Activated CD4-positive, alpha-beta T cell treated with anti-CD3 and anti-CD28 coated beads, Interleukin-2, Interleukin-6, amounts not matched to agents 100 ng/mL and 50 ng/mL, durations not matched to agents 16 hours and 8 hours (primary cell): ENCODE results near the gene C17orf100.
"Not testable (repeated sequence)": the region's sequence is repeated elsewhere in the genome, so short reads cannot be mapped to it uniquely, and the experiment has no call there.

Experiments
- DNase-seq: peaks from one replicate; pipeline ENCODE4 v3.0.0-alpha.2; 2020

Gene C17orf100

DNA sequence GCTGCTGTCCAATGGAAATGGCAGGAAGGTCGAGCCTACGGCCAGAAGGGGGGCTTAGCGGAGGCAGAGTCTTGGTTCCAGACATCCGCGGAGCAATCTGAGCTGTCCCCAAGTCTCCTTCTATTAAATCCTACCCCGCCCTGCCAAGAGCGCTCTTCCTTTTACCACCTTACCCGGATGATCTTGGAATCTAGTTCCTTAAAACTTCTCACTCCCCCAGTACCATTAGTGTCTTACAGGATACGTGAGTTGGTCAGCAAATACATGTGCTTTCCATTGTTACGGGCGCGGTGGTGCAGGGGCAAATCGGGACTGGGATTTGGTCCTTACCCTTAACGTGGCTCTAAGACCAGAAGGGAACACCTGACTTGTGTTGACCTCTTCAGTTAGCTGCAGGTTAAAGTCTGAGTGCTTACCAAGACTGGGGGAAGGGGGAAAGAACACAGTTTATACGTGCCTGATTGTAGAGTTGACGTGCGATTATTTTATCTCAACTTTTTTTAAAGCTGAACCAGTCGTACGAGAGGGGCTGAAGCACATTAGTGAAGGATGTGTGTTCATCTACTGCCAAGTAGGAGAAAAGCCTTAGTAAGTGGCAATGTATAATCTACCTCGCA lies 10.2 kb upstream of the C17orf100 start:
- no peak for DNase-seq

DNA sequence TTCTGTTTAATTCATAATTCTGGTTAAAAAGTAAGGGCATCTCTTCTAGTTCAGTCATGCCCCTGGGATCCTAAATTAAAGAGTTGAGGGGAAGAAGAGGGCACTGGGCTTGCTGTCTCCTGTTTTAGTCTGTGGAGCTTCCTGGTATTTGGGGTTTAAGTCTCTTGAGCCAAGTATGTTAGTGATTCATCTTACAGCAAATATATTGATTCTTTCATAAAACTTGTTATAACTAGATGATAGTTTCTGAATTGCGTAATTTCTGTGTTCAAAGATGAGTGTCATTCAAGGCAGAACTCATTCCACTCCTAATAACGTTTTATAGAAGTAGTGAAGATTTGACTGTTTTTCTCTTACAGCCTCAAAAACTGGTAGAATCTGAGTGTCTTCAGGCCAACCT lies 9.0 kb upstream of the C17orf100 start:
- peak; percentile 70 for DNase-seq

DNA sequence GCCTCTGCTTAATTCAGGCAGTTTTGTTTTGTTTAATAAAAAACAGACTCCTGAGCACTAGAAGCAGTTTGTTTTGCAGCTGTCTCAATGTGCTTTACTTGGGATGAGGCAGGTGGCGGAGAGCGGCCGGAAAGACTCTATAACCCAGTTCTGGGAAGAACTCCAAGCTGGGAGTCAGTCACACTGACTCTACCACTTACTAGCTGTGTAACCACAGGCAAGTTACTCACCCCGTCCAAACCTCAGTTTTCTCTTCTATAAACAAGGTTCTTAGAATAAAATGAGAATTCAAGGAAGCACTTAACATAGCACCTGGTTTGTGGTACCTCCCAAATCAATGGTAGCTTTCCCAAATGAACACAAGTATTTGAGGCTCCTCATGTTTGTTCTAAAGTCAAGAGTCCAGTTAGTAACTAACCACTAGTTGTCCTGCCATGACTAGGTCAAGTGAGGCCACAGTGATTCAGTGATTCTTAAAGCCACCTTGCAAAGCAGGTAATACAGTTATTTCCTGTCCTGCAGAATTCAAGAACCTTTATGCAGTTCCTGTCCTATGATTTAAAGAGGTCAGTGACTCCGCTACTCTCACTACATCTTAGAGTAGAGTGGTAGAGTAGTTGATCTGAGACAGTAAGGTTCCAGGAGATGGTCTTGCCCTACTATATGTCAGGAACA lies 8.0 kb upstream of the C17orf100 start:
- DNase-seq: peak; percentile 67

DNA sequence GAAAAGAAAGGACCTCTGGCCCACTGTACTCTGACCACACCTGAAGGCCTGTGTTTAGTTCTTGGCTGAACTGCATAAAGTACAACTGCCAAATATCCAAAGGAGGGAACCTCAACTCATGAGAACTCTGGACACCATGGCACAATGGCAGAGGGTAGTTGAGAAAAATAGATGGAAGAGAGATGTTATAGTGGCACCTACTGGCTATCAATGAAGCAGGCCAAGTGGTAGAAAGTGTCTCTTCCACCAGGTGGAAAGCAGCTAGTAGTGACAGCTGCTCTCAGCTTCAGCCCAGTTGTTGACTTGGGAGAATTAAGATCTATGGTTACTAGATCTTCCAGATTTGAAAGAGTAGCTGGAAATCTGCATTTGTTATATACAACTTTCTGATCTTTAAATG lies 3.4 kb upstream of the C17orf100 start:
- no peak for DNase-seq

DNA sequence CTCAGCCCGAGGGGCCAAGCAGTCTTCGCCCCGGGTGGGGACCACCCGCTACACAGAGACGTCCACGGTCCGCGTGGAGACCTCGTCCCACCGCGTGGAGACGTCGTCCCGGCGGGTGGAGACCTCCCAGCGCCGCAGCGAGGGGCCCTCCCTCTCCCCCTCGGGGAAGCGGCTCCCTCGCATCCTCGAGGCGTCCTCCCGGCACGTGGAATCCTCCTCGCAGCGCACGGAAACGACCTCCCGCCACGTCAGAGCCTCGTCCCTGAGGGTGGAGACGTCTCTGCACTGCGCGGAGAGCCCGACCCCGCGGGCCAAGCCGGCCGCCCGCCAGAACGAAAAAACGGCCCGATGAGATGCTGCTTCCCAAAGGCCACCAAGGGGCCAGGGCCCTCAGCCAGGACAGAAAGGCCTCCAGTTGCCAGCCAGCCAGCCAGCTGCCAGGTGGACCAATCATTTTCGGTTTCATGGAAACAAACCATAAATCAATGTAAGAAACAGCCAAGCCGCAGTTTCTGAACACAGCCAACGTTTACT lies 424 bp downstream of the C17orf100 start:
- DNase-seq: peak; percentile 47

DNA sequence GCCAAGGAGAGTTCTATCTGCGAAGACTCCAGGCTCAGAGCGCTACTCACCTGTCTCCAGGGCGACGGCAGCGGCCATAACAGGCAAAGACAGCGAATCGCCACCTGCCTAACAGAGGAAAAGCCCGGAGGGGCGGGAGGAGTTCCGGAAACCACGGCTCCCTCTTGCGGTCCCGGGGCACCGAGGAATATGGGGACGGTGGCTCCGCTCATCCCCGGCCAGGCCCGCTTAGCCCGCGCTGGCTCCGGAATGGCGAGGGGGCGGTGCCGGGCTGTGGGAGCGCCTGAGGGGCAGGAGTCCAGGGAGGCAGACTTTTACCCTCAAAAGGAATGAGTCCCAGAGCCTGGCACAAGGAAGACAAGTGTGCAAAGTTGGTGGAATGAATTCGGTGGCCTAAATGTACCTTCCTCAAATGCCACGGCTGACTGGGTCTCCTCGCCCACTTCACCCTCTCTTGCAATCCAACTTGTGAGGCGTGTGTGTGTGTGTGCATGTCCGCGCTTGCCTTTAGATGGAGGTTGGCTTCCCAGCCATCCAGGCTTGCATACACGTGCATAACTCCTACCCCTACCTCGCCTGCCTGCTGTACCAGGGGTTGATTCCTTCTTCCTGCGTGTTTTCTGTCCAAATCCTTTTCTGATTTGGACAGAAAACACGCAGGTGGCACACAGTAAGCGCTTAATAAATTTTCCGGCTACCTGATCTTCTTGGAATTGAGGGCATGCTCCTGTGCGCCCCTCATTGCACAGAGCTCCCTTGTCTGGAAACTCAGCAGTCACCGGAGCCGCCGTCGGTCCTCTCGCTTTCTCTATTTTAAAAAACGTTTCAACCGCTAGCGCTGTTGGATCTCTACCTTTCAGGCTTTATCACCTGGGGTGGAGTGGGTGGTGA lies 3.5 kb downstream of the C17orf100 start:
- DNase-seq: no peak

DNA sequence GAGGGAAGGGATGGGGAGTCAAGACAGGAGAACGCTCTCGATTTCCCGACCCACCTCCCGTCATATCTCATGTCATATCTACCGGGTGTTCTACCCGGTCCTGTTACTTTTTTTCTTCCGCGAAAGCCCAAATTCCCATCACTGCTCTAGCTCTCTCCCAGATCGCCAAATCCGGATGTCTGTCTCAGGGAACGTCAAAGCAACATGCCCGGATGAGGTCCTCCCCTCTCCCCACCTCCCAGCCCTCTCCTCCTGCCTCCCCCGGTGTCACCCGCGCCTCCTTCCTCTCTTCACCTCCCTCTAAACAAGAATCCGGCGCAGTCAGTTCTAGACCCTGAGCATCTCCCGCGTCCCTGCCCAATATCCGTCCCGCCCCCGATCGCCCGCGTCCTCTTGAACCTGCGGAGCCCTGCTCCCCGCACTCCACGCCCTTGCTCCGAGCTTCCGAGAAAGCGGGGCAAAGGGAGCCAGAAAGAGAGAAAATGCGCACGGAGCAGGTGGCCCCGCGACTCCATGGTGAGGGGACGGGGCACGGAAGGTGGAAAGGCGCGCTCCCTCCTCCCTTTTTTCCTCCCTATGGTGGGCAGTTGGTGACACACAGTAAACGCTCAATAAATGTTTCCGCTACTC lies 4.3 kb downstream of the C17orf100 start:
- not testable (repeated sequence) for DNase-seq

DNA sequence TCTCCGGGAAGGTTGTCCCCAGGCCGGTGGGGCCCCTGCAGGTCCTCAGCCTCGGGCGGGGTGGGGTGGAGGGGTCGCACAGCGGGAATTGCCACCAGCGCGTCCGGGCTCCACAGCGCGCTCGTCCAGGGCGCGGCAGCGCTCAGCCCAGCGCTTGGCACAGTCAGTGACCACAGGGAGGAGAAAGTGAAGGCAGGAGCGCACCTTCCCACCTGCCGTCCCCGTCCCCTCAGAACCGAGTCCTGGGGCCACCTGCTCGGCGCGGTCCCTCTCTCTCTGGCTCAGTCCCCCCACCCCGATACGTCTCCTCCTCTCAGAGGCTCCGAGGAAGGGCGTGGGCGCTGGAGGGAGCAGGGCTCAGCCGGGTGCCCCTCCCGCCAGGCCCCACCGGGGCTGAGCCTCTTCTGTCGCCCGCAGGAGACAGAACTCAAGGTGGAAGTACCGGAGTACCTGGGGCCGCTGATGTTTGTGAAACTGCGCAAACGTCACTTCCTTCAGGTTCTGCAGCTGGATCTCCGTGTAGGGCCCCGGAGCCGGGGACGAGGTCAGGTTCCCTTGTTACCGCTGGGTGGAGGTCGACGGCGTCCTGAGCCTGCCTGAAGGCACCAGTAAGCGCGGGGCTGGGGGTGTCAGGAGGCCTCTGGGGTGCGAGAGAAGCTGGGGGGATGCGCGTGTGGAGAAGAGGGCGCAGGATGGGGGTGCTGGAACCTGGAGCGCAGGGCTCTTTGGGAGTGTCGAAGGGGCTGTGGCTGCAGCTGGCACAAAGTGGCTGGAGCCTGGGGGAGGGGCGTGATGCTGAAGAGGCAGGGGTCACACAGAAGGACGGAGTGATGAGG lies 5.5 kb downstream of the C17orf100 start:
- peak; percentile 63 for DNase-seq

DNA sequence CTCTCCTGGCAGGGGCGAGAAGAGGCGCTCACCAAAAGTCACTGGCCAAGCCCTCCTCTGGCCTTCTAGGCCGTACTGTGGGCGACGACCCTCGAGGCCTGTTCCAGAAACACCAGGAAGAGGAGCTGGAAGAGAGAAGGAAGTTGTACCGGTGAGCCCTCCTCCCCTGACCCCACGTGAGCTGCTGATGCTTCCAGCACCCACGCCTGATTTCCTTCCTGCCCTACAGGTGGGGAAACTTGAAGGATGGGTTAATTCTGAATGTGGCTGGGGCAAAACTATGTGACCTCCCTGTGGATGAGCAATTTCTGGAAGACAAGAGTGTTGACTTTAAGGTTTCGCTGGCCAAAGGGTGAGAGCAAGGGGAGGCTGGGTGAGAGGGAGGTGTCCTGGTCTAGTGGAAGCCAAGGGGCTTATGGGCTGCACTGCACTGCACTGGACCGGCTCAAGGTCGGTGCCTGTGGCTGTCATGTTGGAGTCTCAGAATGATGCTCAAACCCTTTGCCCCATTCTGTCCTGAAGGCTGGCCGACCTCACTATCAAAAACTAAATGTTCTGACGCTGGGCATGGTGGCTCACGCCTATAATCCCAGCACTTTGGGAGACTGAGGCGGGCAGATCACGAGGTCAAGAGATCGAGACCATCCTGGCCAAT lies 6.2 kb downstream of the C17orf100 start:
- DNase-seq: no peak

DNA sequence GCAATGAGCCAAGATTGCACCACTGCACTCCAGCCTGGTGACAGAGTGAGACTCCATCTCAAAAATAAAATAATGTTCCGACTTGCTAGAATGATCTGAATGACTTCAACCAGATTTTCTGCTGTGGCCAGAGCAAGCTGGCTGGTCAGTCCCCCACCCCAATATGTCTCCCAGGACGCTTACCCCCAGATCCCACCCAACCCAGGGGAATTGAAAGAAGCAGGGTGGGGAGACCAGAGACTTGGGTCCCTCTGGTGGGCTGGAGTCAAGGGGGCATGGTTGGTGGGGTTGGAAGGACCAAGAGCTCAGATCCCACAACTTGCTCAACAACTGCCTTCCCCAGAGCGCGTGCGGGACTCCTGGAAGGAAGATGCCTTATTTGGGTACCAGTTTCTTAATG lies 6.8 kb downstream of the C17orf100 start:
- not testable (repeated sequence) for DNase-seq

DNA sequence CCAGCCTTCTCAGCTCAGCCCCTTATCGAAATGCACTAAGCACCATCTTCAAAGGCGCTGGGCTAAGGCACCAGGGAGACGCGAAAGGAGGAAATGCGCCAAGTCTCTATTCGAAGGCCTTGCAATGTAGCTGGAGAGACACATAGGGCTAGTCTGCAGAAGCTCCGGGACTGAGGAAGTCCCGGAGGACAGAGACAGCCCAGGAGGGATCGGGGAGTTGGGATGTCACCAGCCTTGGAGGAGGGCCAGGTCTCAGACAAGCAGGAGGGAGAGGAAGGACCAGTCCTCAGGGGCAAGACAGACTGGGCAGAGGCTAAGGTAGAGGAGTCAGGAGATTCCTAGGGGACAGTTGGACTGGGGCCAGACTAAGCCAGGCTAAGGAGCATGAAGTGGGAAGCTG lies 8.5 kb downstream of the C17orf100 start:
- no peak for DNase-seq

DNA sequence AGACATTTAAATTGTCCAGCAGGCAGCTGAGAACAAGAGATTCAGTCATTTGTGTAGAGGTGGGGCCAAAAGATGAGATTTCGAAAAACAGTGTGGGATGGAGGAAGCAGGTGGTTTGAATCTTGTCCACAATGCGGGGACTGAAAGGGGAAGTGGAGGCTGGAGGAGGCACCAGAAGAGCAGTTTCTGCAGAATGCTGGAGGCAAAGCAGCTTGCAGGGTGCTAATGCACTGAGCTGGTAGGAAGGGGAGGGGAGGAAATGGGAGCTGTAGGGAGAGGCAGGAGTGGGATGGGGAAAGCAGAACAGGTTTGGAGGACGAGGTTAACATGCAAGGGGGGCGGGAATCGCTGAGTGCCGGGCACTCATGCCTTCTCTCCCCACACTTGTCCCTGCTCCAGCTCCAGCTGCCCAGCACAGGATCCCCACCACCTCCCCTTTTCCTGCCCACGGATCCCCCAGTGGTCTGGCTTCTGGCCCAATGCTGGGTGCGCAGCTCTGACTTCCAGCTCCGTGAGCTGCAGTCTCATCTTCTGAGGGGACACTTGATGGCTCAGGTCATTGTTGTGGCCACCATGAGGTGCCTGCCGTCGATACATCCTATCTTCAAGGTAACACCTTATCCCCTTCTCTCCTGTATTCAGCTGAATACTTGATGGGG lies 9.4 kb downstream of the C17orf100 start:
- peak; percentile 59 for DNase-seq

DNA sequence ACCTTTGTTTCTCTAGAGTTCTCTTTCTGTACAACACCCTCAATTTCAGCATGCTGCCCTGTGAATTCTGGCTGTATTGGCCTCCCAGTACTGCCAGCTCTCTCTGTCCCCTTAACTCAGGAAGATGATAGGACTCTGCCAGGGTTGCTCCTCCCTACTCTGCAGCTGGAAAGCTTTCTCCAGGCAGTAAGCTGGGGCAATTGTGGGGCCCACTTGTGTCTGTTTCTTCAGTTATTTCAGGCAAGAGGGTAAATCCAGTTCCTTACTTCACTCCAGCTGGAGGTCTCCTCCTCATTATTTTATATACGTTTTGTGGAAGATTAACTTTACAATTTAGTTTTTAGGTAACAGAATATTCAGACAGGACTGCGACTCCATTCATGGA lies 9.9 kb downstream of the C17orf100 start:
- DNase-seq: no peak

DNA sequence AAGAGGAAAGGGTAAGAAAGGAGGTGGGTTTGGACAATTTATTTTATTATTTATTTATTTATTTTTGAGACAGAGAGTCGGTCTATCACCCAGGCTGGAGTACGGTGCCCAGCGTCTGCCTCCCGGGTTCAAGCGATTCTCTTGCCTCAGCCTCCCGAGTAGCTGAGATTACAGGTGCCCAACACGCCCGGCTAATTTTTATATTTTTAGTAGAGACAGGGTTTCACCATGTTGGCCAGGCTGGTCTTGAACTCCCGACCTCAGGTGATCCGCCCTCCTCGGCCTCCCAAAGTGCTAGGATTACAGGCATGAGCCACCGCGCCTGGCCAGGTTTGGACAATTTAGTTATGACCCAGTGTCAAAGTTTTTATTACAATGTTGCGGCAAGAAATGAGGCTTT lies 11.6 kb downstream of the C17orf100 start:
- not testable (repeated sequence) for DNase-seq

DNA sequence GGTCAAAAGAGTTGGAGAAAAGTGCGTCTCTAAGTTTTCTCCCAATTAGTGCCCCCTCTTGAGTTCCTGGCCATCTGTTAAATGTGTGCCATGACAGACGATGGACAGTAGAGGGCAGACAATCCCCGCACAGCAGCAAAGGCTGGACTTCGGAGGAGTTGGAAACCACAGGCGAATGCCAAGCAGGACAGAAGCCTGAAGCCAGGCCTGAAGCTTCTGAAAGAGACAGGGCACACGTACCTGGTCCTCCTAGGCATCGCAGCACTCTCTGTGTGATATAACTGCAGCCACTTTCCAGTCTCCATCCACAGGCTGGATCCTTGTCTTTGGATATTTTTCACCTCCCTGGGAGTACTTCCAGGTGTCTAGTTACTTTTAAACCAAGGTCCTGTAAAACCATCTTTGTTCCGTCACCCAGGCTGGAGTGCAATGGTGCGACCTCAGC lies 14.5 kb downstream of the C17orf100 start:
- peak; percentile 67 for DNase-seq

DNA sequence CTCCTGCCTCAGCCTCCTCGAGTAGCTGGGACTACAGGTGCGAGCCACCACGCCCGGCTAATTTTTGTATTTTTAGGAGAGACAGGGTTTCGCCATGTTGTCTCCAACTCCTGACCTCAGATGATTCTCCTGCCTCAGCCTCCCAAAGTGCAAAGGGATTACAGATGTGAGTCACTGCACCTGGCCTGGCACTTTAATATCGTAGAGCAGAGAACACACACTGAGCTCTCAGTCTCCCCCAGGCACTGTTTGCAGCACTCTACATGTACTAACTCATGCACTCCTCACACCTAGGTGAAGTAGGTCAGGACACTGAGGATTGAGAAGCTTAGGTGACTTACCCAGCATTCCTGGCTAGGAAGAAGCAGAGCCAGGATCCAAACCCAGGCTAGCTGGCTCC lies 15.0 kb downstream of the C17orf100 start:
- no peak for DNase-seq

DNA sequence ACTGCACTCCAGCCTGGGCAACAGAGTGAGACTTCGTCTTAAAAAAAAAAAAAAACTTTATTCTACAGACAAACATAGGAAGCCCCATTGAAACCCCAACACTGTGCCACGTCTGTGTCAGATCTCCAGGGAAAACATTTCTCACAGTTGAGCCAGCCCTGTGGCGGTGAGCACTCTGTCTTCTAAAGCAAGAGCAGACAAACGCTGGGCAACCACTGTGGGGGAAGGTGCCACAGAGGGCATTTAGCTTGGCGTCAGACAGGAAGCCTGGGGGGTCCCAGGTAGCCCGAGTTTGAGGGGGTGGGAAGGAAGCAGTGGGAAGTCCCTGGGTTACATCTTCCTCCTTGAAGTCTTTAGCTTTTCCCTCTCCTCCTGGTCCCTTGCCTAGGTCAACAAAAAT lies 16.0 kb downstream of the C17orf100 start:
- no peak for DNase-seq

DNA sequence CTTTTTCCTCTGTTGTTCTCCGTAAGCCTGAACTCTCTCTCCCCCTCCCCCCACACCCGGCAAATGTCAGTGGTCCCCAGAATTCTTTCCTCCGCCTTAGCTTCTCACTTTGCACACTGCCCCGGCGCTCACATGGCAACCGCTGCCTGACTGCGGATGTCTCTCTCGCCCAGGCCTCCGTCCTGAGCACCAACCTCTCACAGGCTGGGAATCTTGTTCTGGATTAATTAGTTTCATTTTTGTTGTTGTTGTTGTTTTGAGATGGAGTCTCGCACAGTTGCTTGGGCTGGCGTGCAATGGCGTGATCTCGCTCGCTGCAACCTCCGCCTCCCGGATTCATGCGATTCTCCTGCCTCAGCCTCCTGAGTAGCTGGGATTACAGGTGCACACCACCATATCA lies 16.7 kb downstream of the C17orf100 start:
- no peak for DNase-seq

DNA sequence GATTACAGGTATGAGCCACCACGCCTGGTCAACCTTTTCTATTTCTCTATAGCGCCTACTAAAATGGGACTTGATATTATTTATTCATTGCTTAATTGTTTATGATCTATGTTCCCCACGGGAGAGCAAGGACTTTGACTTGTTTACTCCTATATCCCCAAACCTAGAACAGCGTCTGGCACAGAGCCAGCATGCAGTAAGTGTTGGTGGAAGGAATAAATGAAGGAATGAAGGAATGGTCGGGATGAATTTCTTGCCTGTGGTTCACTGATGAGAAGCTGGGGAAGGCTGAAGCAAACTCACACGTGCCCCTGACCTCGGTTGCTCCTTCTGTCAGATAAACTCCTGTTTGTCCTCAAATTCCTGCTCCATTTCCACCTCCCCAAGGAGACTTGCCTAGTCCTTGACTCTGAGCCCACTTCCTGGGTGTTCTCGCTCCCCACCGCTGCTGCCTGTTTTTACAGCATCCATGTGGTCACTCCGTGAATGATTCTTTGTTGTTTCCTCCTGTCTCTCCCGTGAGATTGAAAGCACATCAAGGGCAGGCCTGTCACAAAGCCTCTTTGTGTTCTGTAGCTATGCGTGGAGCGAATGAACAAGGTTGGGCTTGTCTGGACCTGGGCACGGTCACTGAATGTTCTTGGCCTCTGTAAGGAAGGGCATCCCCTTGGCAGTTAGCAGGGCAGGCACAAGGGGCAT lies 17.3 kb downstream of the C17orf100 start:
- no peak for DNase-seq

DNA sequence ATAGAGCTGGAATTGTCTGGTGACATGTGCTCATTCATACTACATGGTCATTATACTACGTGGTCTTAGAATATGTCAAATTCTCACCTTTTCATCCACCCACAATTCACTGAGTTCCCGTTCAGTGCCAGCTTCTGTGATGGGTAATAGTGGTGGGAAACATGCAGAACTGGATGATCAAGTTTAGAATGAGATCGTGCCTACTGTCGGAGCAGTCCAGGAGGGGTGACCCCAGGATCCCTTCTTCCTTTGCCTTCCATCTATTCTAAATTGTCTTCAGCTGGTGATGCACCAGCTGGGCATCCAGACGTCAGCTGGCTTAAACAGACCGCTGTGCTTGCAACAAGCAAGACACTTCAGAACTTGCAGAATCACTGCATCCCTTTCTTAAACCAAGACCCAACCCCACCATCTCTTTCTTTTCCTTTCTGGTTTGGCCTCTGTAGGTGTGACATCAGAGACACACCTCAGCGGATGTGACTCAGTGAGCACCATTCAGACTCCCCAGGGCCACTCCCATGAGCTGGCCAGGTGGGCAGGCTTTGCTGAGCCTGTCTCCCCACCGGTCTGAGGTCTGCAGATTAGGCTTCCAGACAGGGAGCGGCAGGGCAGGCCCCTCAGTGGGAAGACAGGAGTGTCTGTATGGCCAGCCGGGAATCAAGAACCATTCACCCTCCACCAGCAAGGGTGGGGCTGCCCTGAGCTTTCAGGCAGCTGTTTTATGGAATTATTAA lies 18.1 kb downstream of the C17orf100 start:
- no peak for DNase-seq
